Neuron (in vitro differentiated cells): ENCODE data around the gene FOXL2NB.

ENCODE experiments used
- H2AFZ ChIP-seq: one replicate; pipeline ENCODE4 v1.6.1; 2013; ENCODE audit warnings: low read depth, mild to moderate bottlenecking, inconsistent platforms, low read length, moderate library complexity
- H3K27me3 ChIP-seq: one replicate; pipeline ENCODE4 v1.6.1; 2013; ENCODE audit warnings: low read length; ENCODE audit not compliant: insufficient read depth
- H3K36me3 ChIP-seq: one replicate; pipeline ENCODE4 v1.6.1; 2013; ENCODE audit warnings: low read length; ENCODE audit not compliant: insufficient read depth
- H3K4me1 ChIP-seq: one replicate; pipeline ENCODE4 v1.6.1; 2013; ENCODE audit warnings: low read length; ENCODE audit not compliant: insufficient read depth
- H3K4me3 ChIP-seq: 2 replicates; pipeline ENCODE4 v1.5.1; 2013; ENCODE audit warnings: mild to moderate bottlenecking, low read length, moderate library complexity
- H3K9me3 ChIP-seq: one replicate; pipeline ENCODE4 v1.6.1; 2013; ENCODE audit warnings: low read length

FOXL2NB gene

DNA sequence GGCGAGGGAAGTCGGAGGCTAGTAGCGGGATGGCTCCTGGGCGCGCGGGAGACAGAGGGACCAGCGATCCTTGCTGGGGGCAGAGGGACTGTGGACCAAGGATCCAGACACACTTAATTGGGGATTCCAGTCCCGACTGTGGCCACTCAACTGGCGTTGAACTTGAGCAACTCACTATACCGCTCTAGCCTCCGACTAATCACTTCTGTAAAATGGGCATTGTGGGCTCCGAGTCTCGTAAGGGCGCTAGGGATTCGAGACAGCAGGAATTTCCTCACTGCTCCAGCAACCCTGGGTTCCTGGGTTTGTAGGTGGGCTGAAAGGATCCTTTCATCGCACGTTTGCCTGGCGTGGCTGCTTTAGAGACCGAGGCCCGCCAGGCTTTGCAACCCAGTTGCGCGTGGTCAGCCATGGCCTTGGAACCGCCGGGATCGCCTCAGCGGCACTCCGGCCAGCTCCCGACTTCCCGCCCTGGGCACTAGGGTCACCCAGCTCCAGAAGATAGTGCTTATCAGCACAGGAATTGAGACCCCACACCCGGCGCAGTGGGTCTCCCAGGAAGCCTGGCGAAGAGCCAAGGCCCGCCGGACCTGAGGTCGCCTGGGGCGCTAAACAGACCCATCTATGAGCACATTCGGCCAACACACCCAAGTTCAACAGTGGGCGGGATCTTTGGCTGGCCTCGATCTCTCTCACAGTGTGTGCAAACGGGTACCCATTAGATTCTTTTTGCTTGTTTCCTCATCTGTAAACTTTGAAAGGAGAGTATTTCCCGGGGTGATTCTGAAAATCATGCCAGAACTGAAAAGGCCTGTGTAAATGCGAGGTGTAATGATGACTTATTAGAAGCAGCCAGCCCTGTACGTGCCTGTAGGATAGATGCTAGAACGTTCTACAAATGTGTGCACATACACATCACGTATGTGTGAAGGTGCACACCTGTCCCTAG is 10.0 kb upstream of the FOXL2NB start:
- Histone ChIP-seq H3K36me3 (no peaks in the 10 kb centered on the region), H3K4me3 (no peak overlapping the region), H3K27me3 (peaks cover 76% of the 10 kb centered on the region), H2AFZ (no peak overlapping the region), H3K9me3 (no peaks in the 10 kb centered on the region), H3K4me1 (peaks cover 20% of the 10 kb centered on the region)

- Histone ChIP-seq H3K27me3 (peaks cover 83% of the 10 kb centered on the region), H3K36me3 (no peaks in the 10 kb centered on the region), H3K4me1 (peaks cover 20% of the 10 kb centered on the region), H3K9me3 (no peaks in the 10 kb centered on the region), H2AFZ (no peak overlapping the region), H3K4me3 (no peak overlapping the region)
Observed at GRCh38 chr3:138937690-138938055, 9.3 kb upstream of the FOXL2NB start.

DNA sequence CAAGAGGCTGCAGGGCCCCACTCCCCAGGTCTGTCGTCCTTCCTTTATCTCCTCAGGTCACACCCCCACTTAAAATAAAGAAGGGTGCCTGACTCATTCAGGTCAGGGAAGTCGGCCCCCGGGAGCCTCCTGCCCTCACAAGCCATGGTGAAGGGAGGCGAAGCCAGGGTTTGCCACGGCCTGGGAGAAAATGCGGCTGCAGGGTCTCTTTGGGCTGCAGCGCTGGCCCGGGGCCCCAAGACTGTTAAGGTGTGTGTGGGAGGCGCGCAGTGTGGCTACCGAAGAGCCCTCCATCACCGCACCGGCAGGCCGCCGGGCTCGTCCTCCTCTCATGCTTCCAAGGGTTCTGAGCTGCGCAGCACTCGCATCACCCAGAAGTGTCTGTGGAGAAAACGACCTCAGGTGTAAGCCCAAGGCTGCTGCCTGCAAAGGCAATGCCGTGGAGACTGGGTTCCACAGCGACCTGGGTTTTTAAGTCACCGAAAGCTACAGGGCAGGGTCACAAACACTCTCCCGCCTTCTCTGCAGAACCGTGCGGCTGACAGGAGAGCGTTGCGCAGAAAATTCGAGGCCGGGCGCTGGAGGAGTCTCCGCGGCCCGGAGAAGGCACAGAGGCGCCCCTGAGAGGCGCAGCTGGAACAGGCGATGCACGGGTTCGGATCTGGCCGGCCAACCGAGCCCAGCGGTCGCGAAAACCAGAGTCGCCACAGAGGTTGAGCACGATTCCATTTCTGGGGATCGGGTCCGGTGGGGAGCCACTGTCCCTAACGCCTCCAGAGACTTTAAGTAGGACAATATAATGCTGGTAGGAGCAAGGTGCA is 8.8 kb upstream of the FOXL2NB start:
- no peak overlapping the region for H2AFZ ChIP-seq
- H3K4me1 ChIP-seq, result peaks cover 20% of the 10 kb centered on the region
- H3K4me3 ChIP-seq, result no peak overlapping the region

DNA sequence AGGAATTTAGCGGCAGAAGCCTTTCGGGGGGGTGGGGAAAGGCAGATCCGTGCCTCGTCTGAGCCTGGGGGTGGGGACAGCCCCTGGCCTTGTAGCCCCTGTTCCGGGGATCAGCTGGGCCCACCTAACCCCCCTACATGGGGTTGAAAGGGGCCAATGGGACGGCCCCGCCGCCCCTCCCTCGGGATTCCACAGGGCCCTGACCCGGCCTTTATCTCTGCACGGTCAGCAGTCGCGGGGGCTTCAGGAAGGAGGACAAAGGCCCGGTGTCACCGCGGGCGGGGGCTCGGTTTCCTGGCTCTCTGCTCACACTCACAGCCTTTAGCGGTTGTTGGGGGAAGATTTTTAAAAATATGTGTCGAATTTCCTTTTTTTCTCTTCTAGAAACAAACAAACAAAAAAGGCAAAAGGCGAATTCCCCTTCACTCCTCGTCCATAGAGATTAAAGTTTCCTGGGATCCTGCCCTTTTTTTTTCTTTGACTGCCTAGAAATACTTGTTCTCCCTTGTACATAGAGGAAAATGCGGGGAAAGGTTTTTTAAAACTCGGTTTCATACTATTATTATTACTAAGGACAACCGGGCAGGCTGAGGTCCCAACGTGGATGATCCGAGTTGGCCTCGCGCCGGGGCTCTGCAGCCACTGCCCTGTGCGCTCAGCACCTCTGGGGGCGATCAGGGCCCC is 8.0 kb upstream of the FOXL2NB start:
- Histone ChIP-seq H3K9me3 (no peaks in the 10 kb centered on the region), H3K4me3 (no peak overlapping the region), H2AFZ (no peak overlapping the region), H3K36me3 (no peaks in the 10 kb centered on the region), H3K4me1 (peaks cover 20% of the 10 kb centered on the region), H3K27me3 (peaks cover 87% of the 10 kb centered on the region)

More for the DNA sequence above, 8.8 kb upstream of the FOXL2NB start:
- peaks cover 84% of the 10 kb centered on the region for H3K27me3 ChIP-seq
- H3K36me3 ChIP-seq, result no peaks in the 10 kb centered on the region
- no peaks in the 10 kb centered on the region for H3K9me3 ChIP-seq

- Histone ChIP-seq H2AFZ (no peak overlapping the region), H3K27me3 (peaks cover 88% of the 10 kb centered on the region), H3K9me3 (no peaks in the 10 kb centered on the region), H3K36me3 (no peaks in the 10 kb centered on the region), H3K4me3 (no peak overlapping the region), H3K4me1 (peaks cover 20% of the 10 kb centered on the region)
Observed at GRCh38 chr3:138939561-138940241, 7.3 kb upstream of the FOXL2NB start.

- no peak overlapping the region for H3K4me3 ChIP-seq
- no peaks in the 10 kb centered on the region for H3K36me3 ChIP-seq
- peaks cover 20% of the 10 kb centered on the region for H3K4me1 ChIP-seq
- H2AFZ ChIP-seq, result no peak overlapping the region
- H3K27me3 ChIP-seq, result peaks cover 95% of the 10 kb centered on the region
- no peaks in the 10 kb centered on the region for H3K9me3 ChIP-seq
Observed at GRCh38 chr3:138940446-138940845, 6.6 kb upstream of the FOXL2NB start.

DNA sequence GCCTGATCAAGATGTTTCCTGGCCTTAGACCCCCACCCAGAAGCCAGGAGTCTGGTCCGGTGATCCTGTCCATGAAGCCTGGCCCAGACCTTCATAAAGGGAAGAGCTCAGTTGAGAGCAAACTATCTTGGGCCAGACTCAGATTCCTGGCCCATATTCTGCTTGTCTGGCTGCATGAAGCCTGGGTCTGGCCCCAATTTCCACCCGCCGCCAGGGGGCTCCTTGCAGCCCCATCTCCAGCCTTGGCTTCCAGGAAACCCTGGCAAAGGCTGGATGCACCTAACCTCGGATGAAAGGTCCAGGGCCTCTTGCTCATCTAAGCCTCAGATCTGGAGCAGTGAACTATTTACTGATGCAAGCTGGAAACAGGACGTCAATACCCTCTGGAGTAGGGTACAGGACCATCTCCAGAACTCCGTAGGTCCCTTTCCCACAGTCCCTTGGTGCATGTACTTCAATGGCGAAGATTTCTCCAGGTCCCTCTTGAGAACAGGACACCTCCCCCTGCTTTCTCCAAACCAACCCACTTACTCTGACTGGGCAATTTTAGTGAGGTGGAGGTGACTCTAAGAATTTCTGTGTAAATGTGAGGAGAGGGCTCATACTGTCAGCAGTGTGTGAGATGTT is 5.6 kb upstream of the FOXL2NB start:
- H2AFZ ChIP-seq, result no peak overlapping the region
- H3K36me3 ChIP-seq, result no peaks in the 10 kb centered on the region
- peaks cover 98% of the 10 kb centered on the region for H3K27me3 ChIP-seq
- H3K4me1 ChIP-seq, result peaks cover 20% of the 10 kb centered on the region
- no peaks in the 10 kb centered on the region for H3K9me3 ChIP-seq
- H3K4me3 ChIP-seq, result no peak overlapping the region

DNA sequence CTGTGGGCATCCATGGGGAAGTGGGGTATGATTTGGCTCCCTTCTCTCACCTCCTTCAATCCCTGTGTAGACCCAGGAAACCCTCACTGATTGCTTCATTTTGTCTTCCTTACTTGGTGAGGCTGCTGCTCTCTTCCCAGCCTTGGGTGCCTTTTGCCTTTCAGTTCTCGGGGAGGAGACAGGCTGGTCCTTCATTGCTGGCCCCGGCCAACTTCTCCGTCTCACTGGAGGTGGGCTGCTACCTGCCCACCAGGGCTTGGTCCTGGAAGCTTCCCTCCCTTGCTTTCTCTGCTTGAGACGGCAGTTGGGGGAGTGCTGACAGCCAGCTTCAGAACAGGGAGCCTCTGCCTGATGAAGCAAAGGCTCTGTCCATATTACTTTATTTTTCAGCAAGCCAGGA is 4.7 kb upstream of the FOXL2NB start:
- Histone ChIP-seq H3K36me3 (no peaks in the 10 kb centered on the region), H3K4me1 (peaks cover 27% of the 10 kb centered on the region), H2AFZ (no peak overlapping the region), H3K9me3 (no peaks in the 10 kb centered on the region), H3K4me3 (no peak overlapping the region), H3K27me3 (peaks cover 98% of the 10 kb centered on the region)

- no peak overlapping the region for H3K4me3 ChIP-seq
- H3K36me3 ChIP-seq, result no peaks in the 10 kb centered on the region
- no peak overlapping the region for H2AFZ ChIP-seq
- H3K4me1 ChIP-seq, result peaks cover 28% of the 10 kb centered on the region
- H3K9me3 ChIP-seq, result no peaks in the 10 kb centered on the region
- peaks cover 98% of the 10 kb centered on the region for H3K27me3 ChIP-seq
Observed at GRCh38 chr3:138942861-138943623, 4.0 kb upstream of the FOXL2NB start.

DNA sequence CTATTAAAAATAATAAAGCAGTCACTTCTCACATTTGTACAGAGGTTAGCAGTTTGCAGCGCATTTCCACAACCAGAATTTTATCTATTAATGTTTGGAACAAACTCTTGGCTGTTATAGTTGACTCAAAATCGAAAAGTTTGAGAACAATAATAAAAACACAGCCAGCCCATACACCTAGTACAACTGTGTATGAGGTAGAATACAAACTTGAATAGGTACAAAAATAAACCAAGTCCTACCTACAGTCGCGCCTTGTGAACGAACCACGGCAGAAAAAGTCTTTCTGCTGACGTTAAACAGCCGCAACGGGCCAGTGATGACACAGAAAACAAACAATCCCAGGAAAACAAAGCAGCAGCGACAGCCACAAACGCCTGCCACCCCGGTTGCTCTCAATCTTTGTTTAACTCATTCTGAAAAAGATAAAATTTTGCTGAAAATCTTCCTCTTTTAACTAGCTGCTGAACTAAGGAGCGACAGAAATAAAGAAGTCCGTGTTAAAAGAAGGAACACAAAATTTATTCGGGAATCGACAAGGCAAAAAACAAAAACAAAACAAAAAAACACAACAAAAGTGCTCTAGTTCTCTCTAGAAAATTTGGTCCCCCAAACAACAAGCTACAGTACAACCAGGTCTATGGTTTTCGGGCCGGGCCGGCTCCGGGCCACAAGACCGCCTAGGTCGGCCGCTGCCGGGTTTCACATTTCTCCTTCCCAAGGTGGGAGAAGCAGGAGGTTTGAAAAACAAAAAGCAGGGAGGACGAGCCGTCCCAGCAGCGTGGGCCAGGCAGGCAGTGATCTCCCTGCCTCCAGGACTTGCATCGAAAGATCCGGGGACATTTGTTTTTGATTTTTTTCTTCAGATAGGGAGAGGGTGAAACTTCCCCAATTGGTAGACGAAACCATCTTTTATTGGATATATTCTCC is 3.0 kb upstream of the FOXL2NB start:
- H3K36me3 ChIP-seq, result no peaks in the 10 kb centered on the region
- H3K9me3 ChIP-seq, result no peaks in the 10 kb centered on the region
- H3K27me3 ChIP-seq, result peaks cover 98% of the 10 kb centered on the region
- H2AFZ ChIP-seq, result no peak overlapping the region
- peak overlapping the region; percentile 3 for H3K4me3 ChIP-seq
- H3K4me1 ChIP-seq, result peaks cover 20% of the 10 kb centered on the region

- H3K36me3 ChIP-seq, result no peaks in the 10 kb centered on the region
- H3K27me3 ChIP-seq, result peaks cover 98% of the 10 kb centered on the region
- peaks cover 19% of the 10 kb centered on the region for H3K4me1 ChIP-seq
- peak overlapping the region; percentile 3 for H3K4me3 ChIP-seq
- H3K9me3 ChIP-seq, result no peaks in the 10 kb centered on the region
- peak overlapping the region; percentile 63 for H2AFZ ChIP-seq
Observed at GRCh38 chr3:138944654-138944928, 2.4 kb upstream of the FOXL2NB start.
